H9 (cell line): ENCODE data around the gene CDC16. TPM values are rescaled to one million over a fixed set of nuclear protein-coding genes. Genes with fewer than 3 reads are reported as not detected.
A peak's percentile ranks its signal among the peaks of the same experiment; 100 is the strongest.

Experiments
- DNase-seq: peaks from one replicate; pipeline ENCODE4 v3.0.0-alpha.2; 2017
- H2AFZ ChIP-seq: one replicate; pipeline ENCODE4 v1.6.1; 2013; ENCODE audit warnings: mild to moderate bottlenecking, low read length, control low read depth, moderate library complexity
- H2AK5ac ChIP-seq: 2 replicates; pipeline ENCODE4 v1.6.1; 2013; ENCODE audit warnings: low read length, control low read depth, mixed read lengths; ENCODE audit not compliant: insufficient read length
- H2BK120ac ChIP-seq: one replicate; pipeline ENCODE4 v1.6.1; 2013; ENCODE audit warnings: low read depth, mild to moderate bottlenecking, low read length, control low read depth, inconsistent platforms; ENCODE audit not compliant: poor library complexity, severe bottlenecking
- H2BK12ac ChIP-seq: 2 replicates; pipeline ENCODE4 v1.6.1; 2013; ENCODE audit warnings: low read length, control low read depth, mixed read lengths, low read depth; ENCODE audit not compliant: insufficient read length
- H2BK15ac ChIP-seq: 2 replicates; pipeline ENCODE4 v1.6.1; 2013; ENCODE audit warnings: low read depth, low read length, control low read depth
- H2BK20ac ChIP-seq: one replicate; pipeline ENCODE4 v1.6.1; 2013; ENCODE audit warnings: low read depth, mild to moderate bottlenecking, low read length, control low read depth, inconsistent platforms; ENCODE audit not compliant: poor library complexity, severe bottlenecking
- H2BK5ac ChIP-seq: 2 replicates; pipeline ENCODE4 v1.6.1; 2013; ENCODE audit warnings: low read length, control low read depth, mixed read lengths; ENCODE audit not compliant: insufficient read length
- H3K14ac ChIP-seq: 2 replicates; pipeline ENCODE4 v1.6.1; 2013; ENCODE audit warnings: low read length, control low read depth; ENCODE audit not compliant: insufficient read depth
- H3K18ac ChIP-seq: 2 replicates; pipeline ENCODE4 v1.6.1; 2013; ENCODE audit warnings: low read depth, mild to moderate bottlenecking, mixed read lengths, low read length, control low read depth; ENCODE audit not compliant: insufficient read length
- H3K23ac ChIP-seq: 2 replicates; pipeline ENCODE4 v1.6.1; 2013; ENCODE audit warnings: low read length, control low read depth, mixed read lengths, low read depth; ENCODE audit not compliant: insufficient read length
- H3K23me2 ChIP-seq: 2 replicates; pipeline ENCODE4 v1.6.1; 2013; ENCODE audit warnings: low read depth, mild to moderate bottlenecking, mixed read lengths, low read length, control low read depth; ENCODE audit not compliant: insufficient read length, poor library complexity, severe bottlenecking
- H3K27ac ChIP-seq: 2 replicates; pipeline ENCODE4 v1.5.1; 2013; ENCODE audit warnings: low read length, control low read depth, mixed read lengths, low read depth; ENCODE audit not compliant: insufficient read length
- H3K27me3 ChIP-seq: 2 replicates; pipeline ENCODE4 v1.6.1; 2013; ENCODE audit warnings: low read length, control low read depth, inconsistent platforms; ENCODE audit not compliant: insufficient read depth
- H3K4ac ChIP-seq: 2 replicates; pipeline ENCODE4 v1.6.1; 2013; ENCODE audit warnings: low read depth, mild to moderate bottlenecking, control low read depth, inconsistent platforms, low read length, moderate library complexity
- H3K4me1 ChIP-seq: 2 replicates; pipeline ENCODE4 v1.6.1; 2013; ENCODE audit warnings: low read length, control low read depth, inconsistent platforms; ENCODE audit not compliant: insufficient read depth
- H3K4me2 ChIP-seq: 2 replicates; pipeline ENCODE4 v1.6.1; 2013; ENCODE audit warnings: low read length, control low read depth, mixed read lengths; ENCODE audit not compliant: insufficient read length, insufficient read depth
- H3K56ac ChIP-seq: 2 replicates; pipeline ENCODE4 v1.6.1; 2013; ENCODE audit warnings: low read depth, mild to moderate bottlenecking, mixed read lengths, low read length, control low read depth; ENCODE audit not compliant: insufficient read length
- H3K79me1 ChIP-seq: 2 replicates; pipeline ENCODE4 v1.6.1; 2013; ENCODE audit warnings: low read depth, mild to moderate bottlenecking, moderate library complexity, low read length, control low read depth, inconsistent platforms; ENCODE audit not compliant: insufficient read depth, poor library complexity, severe bottlenecking
- H3K79me2 ChIP-seq: 2 replicates; pipeline ENCODE4 v1.6.1; 2013; ENCODE audit warnings: low read length, control low read depth, inconsistent platforms; ENCODE audit not compliant: insufficient read depth
- H3K9ac ChIP-seq: 2 replicates; pipeline ENCODE4 v1.6.1; 2013; ENCODE audit warnings: low read length, control low read depth, mixed read lengths; ENCODE audit not compliant: insufficient read length; ENCODE audit errors: extremely low read depth
- H3K9me3 ChIP-seq: one replicate; pipeline ENCODE4 v1.6.1; 2013; ENCODE audit warnings: low read depth, low read length, inconsistent platforms; ENCODE audit not compliant: control insufficient read depth
- H3T11ph ChIP-seq: one replicate; pipeline ENCODE4 v1.6.1; 2013; ENCODE audit warnings: mild to moderate bottlenecking, low read length, control low read depth, inconsistent platforms
- H4K20me1 ChIP-seq: one replicate; pipeline ENCODE4 v1.6.1; 2013; ENCODE audit not compliant: control insufficient read depth, insufficient read length, insufficient read depth
- H4K5ac ChIP-seq: 2 replicates; pipeline ENCODE4 v1.6.1; 2013; ENCODE audit warnings: low read depth, mild to moderate bottlenecking, mixed read lengths, low read length, control low read depth; ENCODE audit not compliant: insufficient read length
- H4K8ac ChIP-seq: replicated peaks from 2 replicates; pipeline ENCODE4 v1.6.1; 2013; ENCODE audit warnings: low read length, control low read depth, mixed read lengths, low read depth; ENCODE audit not compliant: insufficient read length
- H4K91ac ChIP-seq: 2 replicates; pipeline ENCODE4 v1.6.1; 2013; ENCODE audit warnings: low read depth, mild to moderate bottlenecking, moderate library complexity, mixed read lengths, low read length, control low read depth; ENCODE audit not compliant: insufficient read length
- H3K27ac Mint-ChIP-seq, 3 experiments: 2 replicates in 2 of 3; 3 replicates in 1 of 3; pipeline ENCODE4 v1.8.0; 2020 to 2021; ENCODE audit warnings: mixed read lengths in 3 of 3, mild to moderate bottlenecking in 1 of 3, moderate library complexity in 1 of 3
- H3K27me3 Mint-ChIP-seq: 2 replicates; pipeline ENCODE4 v1.8.0; 2021; ENCODE audit warnings: low read depth, mild to moderate bottlenecking, moderate library complexity, mixed read lengths
- H3K36me3 Mint-ChIP-seq, 3 experiments: 2 replicates in 2 of 3; 3 replicates in 1 of 3; pipeline ENCODE4 v1.8.0; 2020 to 2021; ENCODE audit warnings: low read depth in 3 of 3, mixed read lengths in 3 of 3; ENCODE audit not compliant: insufficient read depth in 1 of 3
- H3K4me1 Mint-ChIP-seq, 2 experiments: 2 replicates each; pipeline ENCODE4 v1.8.0; 2020; ENCODE audit warnings: mixed read lengths in 2 of 2
- H3K4me3 Mint-ChIP-seq, 2 experiments: 2 replicates in 1 of 2; 3 replicates in 1 of 2; pipeline ENCODE4 v1.8.0; 2020 to 2021; ENCODE audit warnings: mild to moderate bottlenecking in 2 of 2, mixed read lengths in 2 of 2, moderate library complexity in 1 of 2
- H3K9me3 Mint-ChIP-seq, 2 experiments: 2 replicates in 1 of 2; 3 replicates in 1 of 2; pipeline ENCODE4 v1.8.0; 2020; ENCODE audit warnings: mild to moderate bottlenecking in 2 of 2, mixed read lengths in 2 of 2, moderate library complexity in 1 of 2
- CTCF ChIP-seq: fragments of 200-600 bp; sonication (generic); conservative IDR thresholded peaks from 3 replicates; pipeline ENCODE4 v1.8.0; 2021; ENCODE audit warnings: antibody characterized with exemption, mild to moderate bottlenecking
- WGBS: extraction: QIAGEN DNeasy Blood & Tissue Kit; methylation state at CpG from one replicate; pipeline ENCODE4 v1.1.7; 2013; ENCODE audit warnings: missing lambda C conversion rate, low lambda C conversion rate, mixed read lengths; ENCODE audit not compliant: insufficient read length; ENCODE audit errors: extremely low coverage; 5-methylcytosine and 5-hydroxymethylcytosine counted together
- total RNA-seq: library from RNA; stranded (reverse); gene quantifications from 2 replicates; pipeline ENCODE4 v1.2.1, GENCODE V29; 2021

Gene CDC16
- total RNA-seq, 1 experiment from 2014 or later = 91.9 TPM

- Histone ChIP-seq H3K23me2 (peaks cover 3% of the 10 kb centered on the region), H3K9me3 (no peaks in the 10 kb centered on the region), H3K14ac (no peak overlapping the region), H3K18ac (no peak overlapping the region), H2BK5ac (no peak overlapping the region), H2AFZ (no peak overlapping the region), H3K4me2 (peak overlapping the region; percentile 87), H2AK5ac (no peak overlapping the region), H4K8ac (no peak overlapping the region), H3K4ac (no peak overlapping the region), H3K79me2 (peaks cover 16% of the 10 kb centered on the region; the same call in 1 of the 2 replicates), H3K23ac (no peak overlapping the region), H3K4me1 (no peaks in the 10 kb centered on the region), H3K27ac (no peak overlapping the region), H2BK20ac (no peak overlapping the region), H3K79me1 (peaks cover 3% of the 10 kb centered on the region), H3T11ph (no peak overlapping the region), H3K27me3 (no peaks in the 10 kb centered on the region), H4K20me1 (no peaks in the 10 kb centered on the region), H2BK15ac (no peak overlapping the region), H3K9ac (peak overlapping the region; percentile 42), H4K5ac (no peak overlapping the region), H3K56ac (no peak overlapping the region), H2BK12ac (no peak overlapping the region), H2BK120ac (no peak overlapping the region), H4K91ac (no peak overlapping the region)
- DNase-seq = no peak
- H3K36me3 Mint-ChIP-seq = peaks cover 8 to 23% (median 18%) of the 10 kb centered on the region in 3 experiments; a peak in 6 of 7 replicates
- peaks cover 17 to 18% of the 10 kb centered on the region in 2 experiments for H3K4me1 Mint-ChIP-seq
- no peaks in the 10 kb centered on the region for H3K27me3 Mint-ChIP-seq
- no peak for TF ChIP-seq CTCF
- peak overlapping the region; percentile 86 to 87 for H3K4me3 Mint-ChIP-seq
- WGBS = no CpG with 5 or more reads among the region's 7 CpGs
- H3K27ac Mint-ChIP-seq = peak overlapping the region; percentile 6 to 76 (median 43); a peak in 3 of 7 replicates
- no peaks in the 10 kb centered on the region for H3K9me3 Mint-ChIP-seq
Measured at GRCh38 chr13:114315074-114315785, 80.5 kb downstream of the CDC16 start.
